T47D (cell line): ENCODE results near the gene UBXN6.

Experiments used
- DNase-seq, 2 experiments: peaks; one replicate each; pipeline versions ENCODE4 v3.0.0 to v3.0.0-alpha.2; 2011 to 2012; ENCODE audit warnings: low read depth in 1 of 2, low spot score in 1 of 2
- JUND ChIP-seq: IDR thresholded peaks from 2 replicates; pipeline ENCODE4 v1.6.1; 2012; ENCODE audit warnings: low read depth
- in situ Hi-C: cut with HindIII; loops from 2 replicates; pipeline ENCODE4 v1.10.0; 2016; ENCODE audit warnings: low sequenced_read_pairs, low pct_unique_long_range_greater_than_20kb

UBXN6 gene

DNA sequence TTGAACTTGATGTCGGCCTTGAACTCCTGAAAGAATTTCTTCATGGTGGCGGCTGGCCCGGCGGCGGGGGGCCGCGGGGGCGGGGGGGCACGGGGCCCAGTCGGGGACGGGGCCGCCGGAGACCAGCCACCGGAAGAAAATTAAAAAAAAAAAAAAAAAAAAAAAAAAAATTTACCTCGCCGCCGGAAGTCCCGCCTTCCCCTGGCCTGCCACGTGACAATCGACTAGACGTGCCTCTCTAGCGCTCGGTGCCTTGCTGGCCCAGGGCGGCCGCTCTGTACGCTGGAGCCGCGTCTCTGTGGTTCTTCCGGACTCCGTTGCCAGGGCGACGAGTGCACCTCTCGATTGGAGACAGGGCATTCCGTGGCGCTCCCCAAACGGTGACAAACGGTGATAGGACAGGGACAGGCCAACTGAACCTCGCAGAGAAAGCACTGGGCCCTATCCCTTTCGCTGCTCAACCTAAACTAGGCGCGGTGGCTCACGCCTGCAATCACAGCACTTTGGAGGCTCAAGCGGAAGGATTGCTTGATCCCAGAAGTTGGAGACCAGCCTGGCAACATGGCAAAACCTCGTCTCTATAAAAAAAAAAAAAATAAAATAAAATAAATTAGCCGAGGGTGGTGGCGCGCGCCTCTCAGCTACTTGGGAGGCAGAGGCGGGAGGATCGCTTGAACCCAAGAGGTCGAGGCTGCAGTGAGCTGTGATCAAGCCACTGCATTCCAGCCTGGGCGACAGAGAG, at the start of gene UBXN6:
UBXN6 (minus strand) TSS at position 141 of the 742 bp plus-strand sequence; CDS start at position 44, 97 bp downstream.
- in situ Hi-C loops = no loop called here
- no peak for TF ChIP-seq JUND
- peak; percentile 90 to 98 for DNase-seq

DNA sequence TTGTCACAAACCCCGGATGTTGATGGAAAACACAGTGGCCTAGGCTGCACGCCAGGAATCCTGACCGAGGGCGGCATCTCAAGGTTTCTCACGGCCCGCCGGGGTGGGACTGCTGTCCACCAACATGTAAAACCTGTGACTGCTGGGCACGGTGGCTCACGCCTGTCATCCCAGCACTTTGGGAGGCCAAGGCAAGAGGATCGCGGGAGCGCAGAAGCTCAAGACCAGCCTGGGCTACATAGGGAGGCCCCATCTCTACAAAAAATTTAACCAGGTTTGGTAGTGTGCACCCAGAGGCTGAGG, 49.5 kb upstream of the UBXN6 start:
- in situ Hi-C loops = no loop called here
- TF ChIP-seq JUND = no peak
- no peak for DNase-seq

DNA sequence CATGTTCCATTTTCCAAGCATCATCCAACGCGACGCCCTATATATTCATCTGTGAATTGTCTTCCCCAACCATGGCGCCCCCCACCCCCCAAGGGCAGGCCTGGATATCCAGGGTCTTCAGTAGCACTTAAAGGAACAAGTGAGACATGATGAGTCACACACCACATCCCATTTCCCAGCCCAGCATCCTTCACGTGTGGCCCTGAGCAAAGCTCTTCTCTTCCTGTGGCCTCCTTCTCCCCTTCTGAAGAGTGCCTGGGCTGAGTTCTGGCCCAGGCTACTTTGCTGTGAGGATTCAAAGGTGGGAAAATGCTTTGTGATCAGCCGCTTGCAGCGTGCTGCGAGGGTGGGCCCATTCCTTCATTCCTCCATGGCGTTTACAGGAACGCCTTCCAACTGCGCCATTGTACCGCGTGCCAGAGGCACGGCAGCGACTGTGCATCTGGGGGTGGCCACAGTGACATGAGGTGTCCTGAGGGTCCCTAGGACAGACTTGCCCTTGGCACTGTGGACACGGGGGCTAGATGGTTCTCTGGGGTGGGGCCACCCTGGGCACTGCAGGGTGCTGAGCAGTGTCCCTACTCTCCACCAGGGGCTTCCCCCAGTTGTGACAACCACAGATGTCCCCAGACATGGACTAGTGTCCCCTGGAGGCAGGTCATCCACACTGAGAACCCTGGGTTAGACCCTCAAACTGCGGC, 49.0 kb upstream of the UBXN6 start:
- in situ Hi-C loops = no loop called here
- no peak for DNase-seq
- no peak for TF ChIP-seq JUND

DNA sequence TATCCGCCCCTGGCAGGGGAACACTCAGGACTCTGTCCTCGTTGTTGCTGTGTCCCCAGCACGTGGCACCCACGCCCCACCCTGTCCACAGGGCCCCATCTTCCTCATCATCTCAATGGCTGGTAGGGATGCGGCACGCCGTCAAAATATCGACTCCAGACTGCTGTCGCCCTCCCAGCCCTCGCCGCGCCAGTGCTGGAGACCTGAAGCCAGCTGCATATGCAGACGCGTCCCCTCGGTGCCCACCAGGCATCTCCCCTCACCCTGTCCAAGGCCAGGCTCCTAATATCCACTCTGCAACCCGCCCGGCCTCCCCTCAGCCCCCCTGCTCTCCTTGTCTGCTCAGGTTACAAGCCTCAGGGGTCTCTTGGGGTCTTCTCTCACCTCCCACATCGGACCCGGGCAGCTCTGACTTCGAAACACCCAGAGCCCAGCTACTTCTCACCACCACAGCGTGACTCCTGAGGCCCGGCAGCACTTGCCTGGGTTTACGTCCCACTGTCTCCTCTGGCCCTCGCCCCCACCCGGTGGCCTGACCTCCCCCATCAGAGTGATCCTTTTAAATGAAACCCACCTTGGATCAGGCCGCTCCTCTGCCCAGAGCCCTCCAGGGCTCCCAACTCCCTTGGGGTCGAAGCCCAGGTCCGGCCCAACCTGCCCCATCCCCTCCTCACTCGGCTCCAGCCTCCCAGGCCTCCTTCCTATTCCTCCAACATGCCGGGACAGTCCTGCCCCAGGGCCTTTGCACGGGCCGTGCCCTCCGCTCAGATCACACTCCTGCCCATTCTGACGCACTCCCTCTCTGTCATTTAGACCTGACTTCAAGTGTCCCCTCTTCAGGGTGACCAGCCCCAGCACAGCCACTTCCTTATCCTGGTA, 48.2 kb upstream of the UBXN6 start:
- DNase-seq = no peak
- no peak for TF ChIP-seq JUND
- in situ Hi-C loops = no loop called here

DNA sequence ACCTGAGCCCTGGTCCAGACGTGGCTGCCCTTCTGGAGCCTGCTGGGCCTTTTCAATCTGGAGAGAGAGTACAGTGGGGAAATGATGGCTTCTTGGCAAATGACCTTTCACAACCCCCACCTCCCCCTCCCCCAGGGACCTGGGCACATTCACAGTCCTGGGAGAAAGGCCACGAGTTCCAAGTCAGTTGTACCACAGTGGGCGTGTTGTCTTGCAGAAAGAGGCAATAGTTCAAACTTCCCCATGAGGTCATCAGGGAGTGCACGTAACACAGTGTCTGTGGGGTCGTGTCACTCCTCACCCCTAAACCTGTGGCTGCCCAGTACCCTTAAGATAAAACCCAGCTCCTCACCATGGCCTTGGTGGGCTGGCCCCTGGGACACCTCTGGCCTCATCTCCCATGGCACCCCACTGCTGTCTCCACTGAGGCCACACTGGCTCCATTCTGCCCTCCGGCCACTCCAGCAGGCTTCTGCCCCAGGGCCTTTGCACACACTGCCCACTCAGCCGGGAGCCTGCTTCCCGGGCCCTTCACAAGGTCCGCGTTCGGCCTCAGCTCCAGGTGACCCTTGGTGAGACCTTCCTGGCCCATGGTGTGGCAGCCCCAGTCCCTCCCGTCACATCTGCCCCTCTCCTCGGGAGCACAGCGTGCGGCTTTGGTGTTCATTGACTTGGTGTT, 47.4 kb upstream of the UBXN6 start:
- TF ChIP-seq JUND = no peak
- in situ Hi-C loops = no loop called here
- DNase-seq = no peak

DNA sequence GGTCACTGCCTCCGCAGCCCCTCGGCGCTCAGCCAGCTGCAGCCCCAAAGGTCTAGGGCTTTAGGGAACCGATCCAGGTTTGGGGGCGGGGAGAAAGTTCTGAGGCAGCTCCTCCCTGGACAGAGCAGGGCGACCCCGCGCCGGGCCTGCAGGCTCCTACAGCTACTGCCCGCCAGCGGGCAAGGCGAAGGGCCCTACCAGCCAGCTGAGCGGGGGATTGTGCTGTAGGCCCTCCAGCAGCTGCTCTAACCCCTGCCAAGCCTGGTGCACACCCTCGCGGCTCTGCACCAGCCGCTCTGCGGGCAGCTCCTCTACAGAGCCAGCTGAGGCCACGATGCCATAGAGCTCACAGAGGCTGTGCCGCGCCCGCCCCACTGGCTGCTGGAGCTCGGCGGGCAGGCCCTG, 46.7 kb upstream of the UBXN6 start:
- in situ Hi-C loops = no loop called here
- DNase-seq = no peak
- TF ChIP-seq JUND = no peak

GRCh38 chr19:4503825-4504170, 46.2 kb upstream of the UBXN6 start:
- no peak for TF ChIP-seq JUND
- no peak for DNase-seq
- in situ Hi-C loops = no loop called here

- DNase-seq = no peak
- in situ Hi-C loops = no loop called here
- no peak for TF ChIP-seq JUND
Observed at GRCh38 chr19:4503132-4503824, 45.7 kb upstream of the UBXN6 start.

DNA sequence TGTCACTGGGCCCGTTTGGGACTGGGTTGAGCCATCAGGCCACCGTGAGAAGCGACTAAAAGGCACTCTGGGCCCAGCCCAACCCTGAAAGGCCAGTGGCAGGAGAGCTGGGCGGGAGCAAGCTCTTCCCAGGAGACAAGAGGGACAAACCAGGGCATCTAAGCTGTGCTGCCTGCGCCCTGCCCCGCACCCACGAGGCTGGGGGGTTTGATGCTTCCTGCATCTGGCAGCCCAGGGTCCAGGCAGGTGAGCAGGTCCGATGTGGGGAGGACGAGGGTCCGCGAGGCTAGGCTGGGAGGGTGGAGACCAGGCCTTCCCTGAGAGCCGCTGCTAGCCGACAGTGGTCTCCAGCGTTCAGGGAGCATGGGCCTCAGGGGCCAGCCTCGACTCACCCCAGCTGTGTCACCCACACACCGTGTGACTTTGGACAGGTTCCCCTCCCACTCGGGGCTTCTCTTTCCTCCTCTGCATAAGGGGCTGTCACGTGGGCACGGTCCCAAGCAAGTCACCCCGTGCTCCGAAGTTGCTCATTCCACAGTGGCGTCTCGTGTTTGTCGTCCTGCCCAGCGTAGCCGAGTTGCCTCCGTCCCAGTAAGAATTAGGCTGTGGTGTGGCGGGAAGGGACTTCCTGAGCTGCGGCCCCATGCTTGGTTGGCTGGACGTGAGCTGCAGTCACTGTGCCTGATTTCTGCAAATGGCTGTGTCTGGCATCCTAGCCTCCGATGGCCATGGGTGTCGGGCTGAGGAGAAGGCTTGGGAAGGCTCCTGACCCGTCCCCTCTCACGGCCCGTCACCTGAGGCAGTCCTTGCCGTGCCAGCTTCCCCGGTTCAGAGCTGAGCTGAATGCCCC, 44.9 kb upstream of the UBXN6 start:
- no peak for TF ChIP-seq JUND
- no peak for DNase-seq
- in situ Hi-C loops = no loop called here

DNA sequence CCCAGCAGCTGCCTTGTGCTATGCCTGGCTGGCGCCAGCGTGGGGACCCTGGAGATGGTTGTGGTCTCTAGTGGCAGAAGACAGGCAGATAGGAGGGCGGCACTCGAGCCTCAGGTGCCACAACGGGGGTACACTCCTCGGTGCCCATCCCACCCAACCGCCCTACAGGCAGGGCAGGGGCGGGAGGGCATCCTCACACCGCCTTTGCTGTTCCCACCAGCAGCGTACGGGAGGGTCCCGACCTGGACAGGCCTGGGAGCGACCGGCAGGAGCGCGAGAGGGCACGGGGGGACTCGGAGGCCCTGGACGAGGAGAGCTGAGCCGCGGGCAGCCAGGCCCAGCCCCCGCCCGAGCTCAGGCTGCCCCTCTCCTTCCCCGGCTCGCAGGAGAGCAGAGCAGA, 44.1 kb upstream of the UBXN6 start:
- no peak for DNase-seq
- in situ Hi-C loops = no loop called here
- TF ChIP-seq JUND = no peak

DNA sequence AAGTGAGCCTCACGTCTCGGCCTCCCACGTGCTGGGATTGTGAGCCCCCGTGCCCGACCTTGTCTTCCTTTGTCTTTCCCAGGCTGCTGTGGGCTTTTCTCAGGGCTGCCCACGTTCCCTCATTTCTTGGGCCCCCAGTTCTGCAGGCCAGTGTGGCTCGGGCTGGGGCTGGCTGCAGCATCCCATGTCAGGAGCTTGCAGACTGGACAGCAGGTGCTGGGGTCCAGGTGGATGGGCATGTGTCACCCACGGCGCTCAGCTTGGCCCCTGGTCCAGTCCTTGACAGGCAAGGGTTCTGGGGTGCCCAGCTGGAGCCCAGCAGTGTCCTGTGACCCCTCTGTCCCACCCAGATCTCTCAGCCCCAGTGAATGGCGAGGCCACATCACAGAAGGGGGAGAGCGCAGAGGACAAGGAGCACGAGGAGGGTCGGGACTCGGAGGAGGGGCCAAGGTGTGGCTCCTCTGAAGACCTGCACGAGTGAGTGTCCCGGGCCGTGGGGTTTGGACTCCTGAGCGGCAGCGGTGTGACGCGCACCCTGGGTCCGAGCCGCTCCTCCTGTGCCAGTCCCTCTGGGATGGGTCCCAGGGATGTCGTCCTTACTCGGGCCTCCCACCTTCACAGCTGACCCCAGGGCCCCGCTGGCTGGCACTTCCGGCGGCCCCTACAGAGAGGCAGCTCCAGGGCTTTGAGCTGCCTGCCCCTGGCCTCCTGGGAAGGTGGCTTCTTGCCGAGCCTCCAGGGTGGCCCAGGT, 43.4 kb upstream of the UBXN6 start:
- in situ Hi-C loops = no loop called here
- DNase-seq = no peak
- no peak for TF ChIP-seq JUND
